Fibroblast of the conjunctiva (primary cell): ENCODE measurements around the gene ZSCAN4.

ENCODE experiments used
- DNase-seq: peaks from one replicate; pipeline ENCODE4 v3.0.0-alpha.2; 2010; ENCODE audit warnings: low read depth

Gene ZSCAN4

GRCh38 chr19:57682226-57682766 is 13.6 kb downstream of the ZSCAN4 start:
- no peak for DNase-seq

GRCh38 chr19:57686727-57687126 is 18.0 kb downstream of the ZSCAN4 start:
- DNase-seq, result no peak

- no peak for DNase-seq
Measured at GRCh38 chr19:57687363-57688010, 18.8 kb downstream of the ZSCAN4 start.

GRCh38 chr19:57688011-57688763 is 19.5 kb downstream of the ZSCAN4 start:
- DNase-seq, result no peak

GRCh38 chr19:57689750-57690149 is 21.0 kb downstream of the ZSCAN4 start:
- DNase-seq, result no peak

GRCh38 chr19:57701625-57702024 is 32.9 kb downstream of the ZSCAN4 start:
- DNase-seq, result no peak

GRCh38 chr19:57706346-57706745 is 37.6 kb downstream of the ZSCAN4 start:
- no peak for DNase-seq

GRCh38 chr19:57708641-57709361 is 40.1 kb downstream of the ZSCAN4 start, which contains the start of gene ZNF154:
TSS of gene ZNF154 (minus strand) at chr19:57709204. CDS start at chr19:57708971, 233 bp downstream.
- DNase-seq, result peak; percentile 54

GRCh38 chr19:57709616-57710015 is 40.9 kb downstream of the ZSCAN4 start:
- DNase-seq, result no peak

- no peak for DNase-seq
Measured at GRCh38 chr19:57712222-57712621, 43.5 kb downstream of the ZSCAN4 start.

- no peak for DNase-seq
Measured at GRCh38 chr19:57719424-57719823, 50.7 kb downstream of the ZSCAN4 start.

GRCh38 chr19:57719901-57720519 is 51.3 kb downstream of the ZSCAN4 start:
- no peak for DNase-seq

- no peak for DNase-seq
Measured at GRCh38 chr19:57720878-57721277, 52.1 kb downstream of the ZSCAN4 start.
